MV-4-11 (cell line): ENCODE data around the gene PLEKHA7.
"Not testable (repeated sequence)": the region's sequence is repeated elsewhere in the genome, so short reads cannot be mapped to it uniquely, and the experiment has no call there.

ENCODE experiments used
- DNase-seq: peaks from one replicate; lab custom pipeline; 2025; lab: John Stamatoyannopoulos, UW

The PLEKHA7 gene

GRCh38 chr11:16909359-16910035 lies 104.7 kb downstream of the PLEKHA7 start:
- DNase-seq = no peak

GRCh38 chr11:16905375-16905774 lies 108.8 kb downstream of the PLEKHA7 start:
- DNase-seq = no peak

GRCh38 chr11:16904761-16905160 lies 109.5 kb downstream of the PLEKHA7 start:
- not testable (repeated sequence) for DNase-seq

- no peak for DNase-seq
Observed at GRCh38 chr11:16902781-16903378, 111.3 kb downstream of the PLEKHA7 start.

GRCh38 chr11:16902182-16902581 lies 112.0 kb downstream of the PLEKHA7 start:
- DNase-seq = no peak

DNA sequence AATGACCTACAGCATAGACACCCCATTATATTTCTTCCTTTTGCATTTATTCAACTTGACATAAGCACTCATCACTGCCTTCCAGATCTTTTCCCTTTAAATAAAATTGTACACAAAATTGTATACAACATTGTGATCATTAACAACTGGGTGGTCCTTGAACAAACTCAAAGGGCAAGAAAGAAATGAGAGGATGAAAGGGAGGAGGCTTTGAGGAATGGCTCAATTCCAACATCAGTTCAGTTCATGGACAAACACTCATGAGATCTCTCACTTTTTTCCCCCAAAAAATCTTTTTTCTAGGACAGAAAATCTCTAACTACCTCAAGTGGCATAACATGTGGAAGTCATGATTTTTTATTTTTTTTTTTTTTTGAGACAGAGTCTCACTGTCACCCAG lies 113.7 kb downstream of the PLEKHA7 start:
- no peak for DNase-seq

GRCh38 chr11:16899708-16900303 lies 114.4 kb downstream of the PLEKHA7 start:
- DNase-seq = no peak

DNA sequence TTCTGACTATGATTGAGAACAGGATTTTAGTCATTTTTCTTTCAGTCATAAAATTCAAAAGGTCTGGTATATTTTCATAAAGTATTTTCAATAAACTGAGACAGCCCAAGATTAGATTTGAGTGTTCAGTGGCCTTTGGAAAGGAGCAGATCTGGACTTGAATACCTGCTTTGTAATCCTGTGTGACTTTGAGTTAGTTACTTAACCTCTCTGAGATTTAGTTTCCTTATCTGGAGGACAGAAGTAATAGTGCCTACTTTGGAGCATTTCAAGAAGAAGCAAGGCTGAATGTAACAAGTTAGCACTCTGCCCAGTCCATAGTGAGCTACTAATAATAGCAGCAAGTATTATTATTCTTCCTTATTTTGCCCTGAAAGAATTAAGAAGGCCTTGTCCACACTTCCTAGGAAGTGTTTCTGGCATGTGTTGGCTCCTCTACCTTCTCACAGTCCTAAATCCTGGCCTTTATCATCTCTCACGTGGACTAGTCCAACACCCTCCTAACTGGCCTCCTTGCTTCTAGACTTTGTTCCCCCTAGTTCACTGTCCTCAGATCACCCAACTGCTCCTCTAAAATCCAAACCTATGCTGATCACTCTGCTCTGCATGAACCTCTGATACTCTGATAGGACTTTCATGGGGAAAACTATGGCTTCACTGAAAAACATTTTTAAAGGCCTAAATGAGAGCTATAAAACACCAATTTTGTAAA lies 115.8 kb downstream of the PLEKHA7 start:
- no peak for DNase-seq

- peak; percentile 60 for DNase-seq
Observed at GRCh38 chr11:16897470-16898061, 116.6 kb downstream of the PLEKHA7 start.

DNA sequence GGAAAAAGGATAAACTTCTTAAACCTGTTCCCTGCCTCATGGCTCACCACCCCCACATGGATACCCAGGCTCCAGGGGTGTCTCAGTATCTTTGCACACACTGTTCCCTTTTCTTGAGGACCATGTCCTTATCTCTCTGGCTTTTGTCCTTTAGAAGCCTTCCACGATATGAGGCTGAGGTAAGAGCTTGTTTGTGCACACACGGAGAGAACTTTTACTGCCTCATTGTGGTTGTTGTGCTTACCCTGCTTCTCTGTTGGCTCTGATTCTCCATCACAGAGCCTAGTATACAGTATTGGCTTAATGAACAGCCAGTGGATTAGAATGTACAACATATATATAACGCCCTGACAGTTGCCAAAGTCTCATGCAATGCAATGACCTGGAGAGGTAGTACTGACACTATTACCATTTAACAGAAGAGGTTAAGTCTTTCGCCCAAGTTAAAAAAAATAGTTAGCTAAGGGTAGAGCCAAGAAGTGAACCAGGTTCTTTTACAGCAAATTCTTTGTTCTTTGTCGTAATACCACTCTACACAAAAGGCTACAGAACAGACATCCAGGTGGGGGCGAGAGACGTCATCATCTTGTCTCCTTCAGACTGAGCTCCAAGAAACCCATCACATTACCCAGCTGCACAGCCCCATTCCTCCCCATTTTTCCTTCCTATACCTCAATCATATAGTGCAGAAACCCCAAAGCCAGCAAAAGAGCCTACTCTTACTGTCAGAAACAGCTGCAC lies 117.3 kb downstream of the PLEKHA7 start:
- DNase-seq = no peak

- no peak for DNase-seq
Observed at GRCh38 chr11:16895306-16895705, 118.9 kb downstream of the PLEKHA7 start.

DNA sequence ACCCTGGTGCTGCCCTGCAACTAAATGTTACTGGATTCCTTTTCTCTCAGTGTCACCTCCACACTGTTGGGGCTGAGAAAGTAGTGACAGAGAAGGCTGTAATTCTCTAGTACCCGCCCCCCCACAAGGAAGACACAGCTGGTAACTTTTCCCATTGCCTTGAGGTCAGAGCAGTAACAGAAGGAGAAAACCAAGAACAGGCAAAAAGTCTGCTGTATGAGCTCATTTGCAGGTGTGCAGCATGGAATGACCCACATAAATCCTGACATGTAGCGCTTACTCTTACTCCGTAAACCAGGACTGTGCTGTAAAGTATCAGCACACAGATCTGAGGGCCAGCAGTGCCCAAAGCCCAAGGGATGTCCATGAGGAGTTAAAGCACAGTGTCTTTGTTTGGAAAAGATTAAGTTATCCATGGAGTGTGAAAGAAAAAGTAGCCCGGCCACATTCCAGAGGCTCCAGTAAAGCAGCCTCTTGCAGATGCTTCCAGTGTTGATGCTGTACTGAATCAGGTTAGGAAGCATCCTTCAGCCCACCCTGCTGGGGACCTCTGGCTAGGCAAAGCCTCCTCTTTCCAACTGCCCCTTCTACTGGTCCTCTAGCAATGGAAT lies 120.7 kb downstream of the PLEKHA7 start:
- no peak for DNase-seq

DNA sequence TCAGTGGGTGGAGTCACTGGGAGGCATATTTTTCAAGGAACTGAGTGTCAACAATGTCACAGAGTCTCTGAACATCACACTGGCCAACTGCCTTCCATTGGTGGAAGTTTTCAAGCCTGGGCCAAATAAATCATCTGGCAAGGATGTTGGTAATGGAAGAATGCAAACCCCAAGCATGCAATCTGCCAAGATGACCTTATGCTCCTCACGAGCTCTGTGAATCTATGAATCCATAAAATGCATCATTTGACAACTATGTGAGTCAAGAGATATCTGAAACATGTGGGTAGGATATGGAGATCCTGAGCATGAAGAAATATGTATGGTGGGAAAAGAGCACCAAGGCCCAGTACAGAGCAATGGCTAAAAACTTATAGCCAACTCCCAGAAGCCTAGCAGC lies 122.2 kb downstream of the PLEKHA7 start:
- no peak for DNase-seq

GRCh38 chr11:16891165-16891564 lies 123.0 kb downstream of the PLEKHA7 start:
- no peak for DNase-seq

DNA sequence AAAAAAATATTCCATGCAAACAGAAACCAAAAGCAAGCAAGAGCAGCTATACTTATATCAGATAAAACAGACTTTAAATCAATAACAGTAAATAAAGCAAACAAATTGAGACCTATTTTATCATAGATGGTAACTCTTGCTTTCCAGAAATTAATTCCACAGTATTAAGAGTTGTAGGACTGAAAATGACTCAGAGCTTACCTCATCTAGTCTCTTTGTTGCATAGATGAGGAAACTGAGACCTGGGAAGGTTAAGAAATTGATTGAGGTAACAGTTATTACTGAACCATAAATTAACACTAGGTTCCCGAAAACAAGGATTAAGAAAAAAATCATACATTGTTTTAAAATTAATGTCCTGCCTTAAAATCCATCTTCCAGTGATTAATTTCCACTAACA lies 123.8 kb downstream of the PLEKHA7 start:
- no peak for DNase-seq

- DNase-seq = no peak
Observed at GRCh38 chr11:16889905-16890304, 124.3 kb downstream of the PLEKHA7 start.

DNA sequence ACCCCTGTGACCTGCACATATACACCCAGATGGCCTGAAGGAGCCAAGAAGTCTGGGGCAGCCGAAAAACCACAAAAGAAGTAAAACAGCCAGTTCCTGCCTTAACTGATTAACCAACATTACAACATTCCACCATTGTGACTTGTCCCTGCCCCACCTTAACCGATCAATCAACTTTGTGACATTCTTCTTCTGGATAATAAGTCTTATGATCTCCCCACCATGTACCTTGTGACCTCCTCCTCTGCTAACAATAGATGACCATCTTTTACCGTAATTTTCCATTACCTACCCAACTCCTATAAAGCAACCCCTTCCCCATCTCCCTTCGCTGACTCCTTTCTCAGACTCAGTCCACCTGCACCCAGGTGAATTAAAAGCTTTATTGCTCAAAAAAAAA lies 125.2 kb downstream of the PLEKHA7 start:
- not testable (repeated sequence) for DNase-seq

- not testable (repeated sequence) for DNase-seq
Observed at GRCh38 chr11:16887887-16888286, 126.3 kb downstream of the PLEKHA7 start.

- peak; percentile 24 for DNase-seq
Observed at GRCh38 chr11:16883174-16883573, 131.0 kb downstream of the PLEKHA7 start.

- DNase-seq = no peak
Observed at GRCh38 chr11:16881766-16882165, 132.4 kb downstream of the PLEKHA7 start.

DNA sequence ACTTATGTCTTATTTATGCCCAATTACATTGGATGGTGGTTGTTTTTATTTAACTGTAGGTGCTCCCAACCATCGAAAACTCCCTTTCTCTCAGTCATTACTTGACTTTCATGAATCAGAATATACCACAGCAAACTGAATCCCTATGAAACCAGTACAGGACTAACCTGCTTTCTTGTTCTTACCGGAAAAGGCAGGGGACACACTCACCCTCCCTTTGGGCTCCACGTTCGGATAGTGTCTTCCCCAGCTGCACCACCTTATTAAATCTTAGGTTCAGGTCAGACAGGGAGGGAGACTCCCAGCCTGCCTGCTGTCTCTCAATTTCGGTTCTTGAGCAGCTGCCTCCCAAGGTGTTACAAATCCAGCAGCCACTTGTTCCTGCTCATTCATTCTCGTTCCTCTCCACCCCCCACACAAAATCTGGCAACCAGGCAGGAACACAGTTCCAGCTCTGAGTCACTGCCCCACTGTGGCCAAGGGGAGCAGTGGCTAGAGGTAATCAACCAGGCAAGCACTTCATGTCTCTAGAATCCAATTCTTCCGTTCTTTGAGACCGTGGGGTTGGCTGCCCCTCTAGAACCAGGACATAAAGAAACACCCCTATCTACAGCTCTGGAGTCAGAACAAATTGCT lies 133.0 kb downstream of the PLEKHA7 start:
- DNase-seq = no peak
